Activated naive CD4-positive, alpha-beta T cell treated with anti-CD3 and anti-CD28 coated beads, Interleukin-2, amount 10 ng/mL, durations not matched to agents 7 days and 5 days (primary cell): ENCODE results near the gene UST.

ENCODE experiments used
- CTCF ChIA-PET: fragments of 350-600 bp; sonication (Branson Sonifier 250); formaldehyde crosslinking; loops from one replicate; lab custom pipeline; 2021; ENCODE audit warnings: antibody characterized with exemption; lab: Charles Lee
- DNase-seq: peaks from one replicate; pipeline ENCODE4 v3.0.0-alpha.2; 2020
- H3K27ac Mint-ChIP-seq: one replicate; pipeline ENCODE4 v1.8.0; 2021; ENCODE audit warnings: mild to moderate bottlenecking, moderate library complexity, mixed read lengths
- H3K27me3 Mint-ChIP-seq: one replicate; pipeline ENCODE4 v1.8.0; 2021; ENCODE audit warnings: mild to moderate bottlenecking, mixed read lengths
- H3K36me3 Mint-ChIP-seq: one replicate; pipeline ENCODE4 v1.8.0; 2021; ENCODE audit warnings: mixed read lengths
- H3K4me1 Mint-ChIP-seq: one replicate; pipeline ENCODE4 v1.8.0; 2021; ENCODE audit warnings: mixed read lengths
- H3K4me3 Mint-ChIP-seq: one replicate; pipeline ENCODE4 v1.8.0; 2021; ENCODE audit warnings: mild to moderate bottlenecking, moderate library complexity, mixed read lengths
- H3K9me3 Mint-ChIP-seq: one replicate; pipeline ENCODE4 v1.8.0; 2021; ENCODE audit warnings: mixed read lengths

Gene UST

DNA sequence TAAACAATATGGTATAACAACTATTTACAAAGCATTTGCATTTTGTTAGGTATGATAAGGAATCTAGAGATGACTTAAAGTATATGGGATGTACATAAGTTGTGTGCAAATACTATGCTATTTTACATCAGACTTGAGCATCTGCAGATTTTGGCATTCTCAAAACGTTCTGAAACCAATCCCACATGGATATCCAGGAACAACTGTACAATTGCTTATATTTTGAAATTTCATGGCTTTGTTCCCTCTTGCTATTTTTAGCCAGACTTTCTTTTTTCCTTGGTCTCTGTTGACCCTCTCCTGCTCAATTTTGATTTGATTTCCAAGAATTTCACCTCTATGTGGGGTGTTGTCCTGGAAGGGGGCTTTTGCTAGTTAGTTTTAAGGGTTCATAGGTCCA lies 32.9 kb upstream of the UST start:
- Mint-ChIP-seq H3K4me3 (no peak overlapping the region), H3K9me3 (no peaks in the 10 kb centered on the region), H3K36me3 (no peaks in the 10 kb centered on the region), H3K4me1 (no peaks in the 10 kb centered on the region), H3K27ac (no peak overlapping the region), H3K27me3 (peaks cover 15% of the 10 kb centered on the region)
- no peak for DNase-seq
- CTCF ChIA-PET, result no interaction called here

DNA sequence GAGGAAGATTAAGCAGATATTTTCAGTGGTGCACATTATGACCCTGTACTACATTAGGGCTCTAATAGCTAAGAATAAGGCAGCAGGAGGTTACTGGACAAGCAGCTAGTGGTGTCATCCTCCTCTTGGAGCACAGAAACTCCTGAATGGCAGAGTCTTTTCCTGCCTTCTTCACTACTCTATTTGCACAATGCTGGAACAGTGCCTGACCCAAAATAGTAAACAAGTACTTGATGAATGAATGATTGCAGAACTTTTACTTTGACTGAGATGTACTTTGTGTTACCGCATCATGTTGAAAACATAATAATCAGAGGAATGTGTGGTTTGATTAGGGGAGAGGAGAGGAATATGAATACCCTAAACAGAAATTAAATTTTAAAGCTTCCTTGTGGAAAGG lies 30.0 kb upstream of the UST start:
- peaks cover 14% of the 10 kb centered on the region for H3K27me3 Mint-ChIP-seq
- H3K4me1 Mint-ChIP-seq, result no peaks in the 10 kb centered on the region
- CTCF ChIA-PET, result no interaction called here
- H3K27ac Mint-ChIP-seq, result no peak overlapping the region
- DNase-seq, result no peak
- no peak overlapping the region for H3K4me3 Mint-ChIP-seq
- no peaks in the 10 kb centered on the region for H3K9me3 Mint-ChIP-seq
- H3K36me3 Mint-ChIP-seq, result no peaks in the 10 kb centered on the region

DNA sequence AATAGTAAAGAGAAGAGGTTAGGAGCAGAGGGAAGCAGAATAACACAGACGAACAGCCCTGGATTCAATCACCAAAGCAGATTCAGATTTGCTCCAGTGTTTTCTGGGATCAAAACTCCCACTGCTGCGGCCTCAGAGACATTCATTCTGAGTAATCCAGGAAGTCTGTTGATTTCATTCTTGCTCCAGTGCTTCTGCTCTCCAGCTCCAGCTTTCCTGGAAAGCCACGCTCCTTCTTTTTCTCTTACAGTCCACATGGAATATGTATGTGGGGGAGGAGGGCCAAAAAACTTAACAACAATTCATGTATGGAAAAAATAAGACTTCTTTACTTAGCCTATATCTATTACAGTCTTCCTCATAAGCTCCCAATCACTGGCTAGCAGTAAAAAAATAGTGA lies 26.4 kb upstream of the UST start:
- Mint-ChIP-seq H3K27me3 (peaks cover 23% of the 10 kb centered on the region), H3K4me1 (no peaks in the 10 kb centered on the region), H3K27ac (no peak overlapping the region), H3K4me3 (no peak overlapping the region), H3K9me3 (no peaks in the 10 kb centered on the region), H3K36me3 (no peaks in the 10 kb centered on the region)
- CTCF ChIA-PET, result no interaction called here
- no peak for DNase-seq

DNA sequence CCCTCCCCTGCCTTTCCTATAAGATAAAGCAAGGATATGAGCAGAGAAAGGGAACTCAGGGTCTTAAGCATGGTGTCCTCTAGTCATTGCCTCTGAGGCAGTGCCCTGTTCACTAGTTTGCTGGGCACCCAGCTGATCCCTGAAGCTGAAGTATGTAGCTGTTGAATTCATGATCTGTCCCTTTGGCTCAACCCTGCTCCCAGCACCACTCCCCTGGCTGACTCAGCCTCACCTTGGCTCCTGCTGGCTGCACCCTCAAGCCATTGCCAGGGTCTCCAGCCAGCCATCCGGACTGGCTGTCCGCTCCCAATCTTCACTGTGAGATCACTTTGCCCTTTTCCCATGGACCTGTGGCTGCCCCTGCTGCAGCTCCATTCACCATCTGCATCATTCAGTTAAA lies 25.9 kb upstream of the UST start:
- DNase-seq, result no peak
- Mint-ChIP-seq H3K36me3 (no peaks in the 10 kb centered on the region), H3K27ac (no peak overlapping the region), H3K27me3 (peaks cover 23% of the 10 kb centered on the region), H3K9me3 (no peaks in the 10 kb centered on the region), H3K4me1 (no peaks in the 10 kb centered on the region), H3K4me3 (no peak overlapping the region)
- CTCF ChIA-PET, result no interaction called here

DNA sequence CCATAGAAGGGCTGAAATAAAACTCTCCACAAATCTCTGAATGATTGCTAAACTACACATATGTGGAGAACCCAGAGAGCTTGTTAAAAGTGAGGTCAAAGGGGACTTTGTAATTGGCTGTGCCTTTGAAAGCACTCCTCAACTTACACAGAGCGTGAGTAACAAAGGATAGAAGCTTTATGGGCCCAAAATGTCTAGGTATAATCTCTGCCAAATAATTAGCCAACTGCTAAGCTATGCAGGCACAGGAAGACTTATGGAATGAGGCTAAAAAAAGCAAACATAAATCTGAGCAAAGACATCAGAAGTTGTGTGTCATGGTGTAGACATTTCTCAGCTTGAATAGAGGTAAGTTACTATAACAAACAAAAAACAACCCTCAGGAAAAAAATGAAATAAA lies 23.3 kb upstream of the UST start:
- no peak for DNase-seq
- H3K27ac Mint-ChIP-seq, result no peak overlapping the region
- no peaks in the 10 kb centered on the region for H3K4me1 Mint-ChIP-seq
- H3K27me3 Mint-ChIP-seq, result peaks cover 24% of the 10 kb centered on the region
- CTCF ChIA-PET, result no interaction called here
- no peaks in the 10 kb centered on the region for H3K9me3 Mint-ChIP-seq
- no peak overlapping the region for H3K4me3 Mint-ChIP-seq
- no peaks in the 10 kb centered on the region for H3K36me3 Mint-ChIP-seq

DNA sequence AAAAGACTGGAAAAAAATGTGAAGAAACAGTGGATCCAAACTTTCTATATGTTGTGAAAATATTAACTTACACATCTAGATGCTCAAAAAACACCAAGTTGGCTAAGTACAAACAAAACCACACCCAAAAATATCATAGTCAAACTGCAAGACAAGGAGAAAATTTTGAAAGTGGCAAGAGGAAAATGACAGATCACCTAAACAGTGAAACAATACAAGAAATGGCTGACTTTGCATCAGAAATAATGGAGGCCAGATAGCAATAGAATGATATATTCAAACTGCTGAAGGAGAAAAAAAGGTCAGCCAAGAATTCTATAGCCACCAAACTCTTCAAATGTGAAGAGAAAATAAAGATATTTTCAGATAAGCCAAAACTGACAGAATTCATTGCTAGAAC lies 22.4 kb upstream of the UST start:
- Mint-ChIP-seq H3K27ac (no peak overlapping the region), H3K4me1 (no peaks in the 10 kb centered on the region), H3K9me3 (no peaks in the 10 kb centered on the region), H3K36me3 (no peaks in the 10 kb centered on the region), H3K27me3 (peaks cover 24% of the 10 kb centered on the region), H3K4me3 (no peak overlapping the region)
- CTCF ChIA-PET, result no interaction called here
- no peak for DNase-seq

DNA sequence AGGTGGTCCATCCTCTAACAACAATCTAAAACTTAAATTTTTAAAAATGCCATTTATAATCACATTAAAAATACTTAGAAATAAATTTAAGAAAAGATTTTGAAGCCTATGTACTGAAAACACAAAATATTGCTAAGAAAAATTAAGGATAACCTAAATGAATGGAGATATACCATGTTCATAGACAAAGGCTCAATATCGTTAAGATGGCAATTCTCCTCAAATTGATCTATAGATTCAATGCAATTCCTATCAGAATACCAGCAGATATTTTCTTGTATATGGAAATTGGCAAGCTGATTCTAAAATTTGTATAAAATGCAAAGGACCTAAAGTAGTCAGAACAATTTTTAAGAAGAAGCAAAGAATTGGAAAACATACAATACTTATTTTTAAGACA lies 19.7 kb upstream of the UST start:
- Mint-ChIP-seq H3K27me3 (peaks cover 16% of the 10 kb centered on the region), H3K9me3 (no peaks in the 10 kb centered on the region), H3K4me1 (no peaks in the 10 kb centered on the region), H3K36me3 (no peaks in the 10 kb centered on the region), H3K27ac (no peak overlapping the region), H3K4me3 (no peak overlapping the region)
- CTCF ChIA-PET, result no interaction called here
- no peak for DNase-seq

DNA sequence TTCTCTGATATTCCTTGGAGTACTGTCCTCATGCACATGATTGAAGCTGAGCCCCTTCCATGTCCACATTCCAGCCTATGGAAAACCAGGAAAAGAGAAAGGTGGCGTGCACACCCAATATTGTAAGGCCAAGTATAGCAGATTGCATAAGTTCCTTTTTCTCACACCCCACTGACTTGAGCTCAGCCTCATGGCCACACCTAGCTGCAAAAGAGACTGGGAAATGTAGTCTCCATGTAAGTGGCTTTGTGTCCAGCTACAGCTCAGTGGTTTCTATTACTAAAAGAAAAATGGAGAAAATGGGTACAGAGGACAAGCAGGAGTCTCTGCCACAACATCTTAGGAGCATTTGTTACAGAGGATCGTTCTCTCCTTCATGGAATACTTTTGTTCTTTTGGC lies 10.8 kb upstream of the UST start:
- no peak for DNase-seq
- Mint-ChIP-seq H3K27ac (no peak overlapping the region), H3K36me3 (no peaks in the 10 kb centered on the region), H3K27me3 (peaks cover 7% of the 10 kb centered on the region), H3K9me3 (no peaks in the 10 kb centered on the region), H3K4me3 (no peak overlapping the region), H3K4me1 (no peaks in the 10 kb centered on the region)
- CTCF ChIA-PET, result no interaction called here

DNA sequence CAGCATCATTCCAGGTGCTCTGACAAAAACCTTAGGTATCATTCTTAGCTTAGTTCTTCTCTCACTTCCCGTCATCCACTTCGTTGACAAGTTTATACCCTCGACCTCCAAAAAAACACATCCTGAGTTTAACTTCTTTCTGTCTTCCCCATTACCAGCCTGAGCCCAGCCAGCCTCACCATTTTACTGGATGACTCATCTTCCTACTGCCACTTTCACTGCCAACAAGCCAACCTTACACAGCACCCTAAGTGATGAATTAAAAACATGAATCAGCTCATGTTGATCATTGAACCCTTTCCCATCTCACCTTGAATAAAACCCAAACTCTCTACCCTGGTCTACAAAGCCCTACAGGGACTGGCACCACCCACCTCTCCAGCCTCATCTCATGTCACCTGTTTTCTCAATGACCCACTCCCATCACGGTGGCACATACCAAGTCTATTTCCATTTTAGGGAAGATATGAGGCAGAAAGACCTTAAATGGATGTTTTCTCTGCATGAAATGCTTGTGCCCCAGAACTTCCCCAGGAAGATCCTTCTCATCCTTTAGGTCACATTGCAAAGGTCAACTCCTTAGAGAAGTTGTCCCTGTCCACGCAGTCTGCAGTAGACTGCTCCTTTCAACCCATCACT lies 9.9 kb upstream of the UST start:
- Mint-ChIP-seq H3K27ac (no peak overlapping the region), H3K4me3 (no peak overlapping the region), H3K4me1 (no peaks in the 10 kb centered on the region), H3K27me3 (peaks cover 11% of the 10 kb centered on the region), H3K9me3 (no peaks in the 10 kb centered on the region), H3K36me3 (no peaks in the 10 kb centered on the region)
- peak; percentile 25 for DNase-seq
- CTCF ChIA-PET, result no interaction called here

DNA sequence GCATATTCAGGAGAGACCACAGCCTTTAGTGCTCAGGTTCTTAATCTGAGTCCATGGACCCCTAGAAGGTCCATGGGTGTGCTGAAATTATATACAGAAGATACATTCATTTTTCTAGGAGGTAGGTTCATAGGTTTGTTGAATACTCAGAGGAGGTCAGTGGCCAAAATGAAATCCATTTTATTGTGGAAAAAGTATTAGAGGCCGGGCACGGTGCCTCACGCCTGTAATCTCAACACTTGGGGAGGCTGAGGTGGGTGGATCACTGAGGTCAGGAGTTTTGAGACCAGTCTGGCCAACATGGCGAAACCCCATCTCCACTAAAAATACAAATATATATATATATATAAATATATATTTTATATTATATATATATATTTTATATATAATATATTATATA lies 9.0 kb upstream of the UST start:
- Mint-ChIP-seq H3K9me3 (no peaks in the 10 kb centered on the region), H3K4me3 (no peak overlapping the region), H3K36me3 (no peaks in the 10 kb centered on the region), H3K27me3 (peaks cover 13% of the 10 kb centered on the region), H3K4me1 (no peaks in the 10 kb centered on the region), H3K27ac (no peak overlapping the region)
- CTCF ChIA-PET, result no interaction called here
- no peak for DNase-seq

DNA sequence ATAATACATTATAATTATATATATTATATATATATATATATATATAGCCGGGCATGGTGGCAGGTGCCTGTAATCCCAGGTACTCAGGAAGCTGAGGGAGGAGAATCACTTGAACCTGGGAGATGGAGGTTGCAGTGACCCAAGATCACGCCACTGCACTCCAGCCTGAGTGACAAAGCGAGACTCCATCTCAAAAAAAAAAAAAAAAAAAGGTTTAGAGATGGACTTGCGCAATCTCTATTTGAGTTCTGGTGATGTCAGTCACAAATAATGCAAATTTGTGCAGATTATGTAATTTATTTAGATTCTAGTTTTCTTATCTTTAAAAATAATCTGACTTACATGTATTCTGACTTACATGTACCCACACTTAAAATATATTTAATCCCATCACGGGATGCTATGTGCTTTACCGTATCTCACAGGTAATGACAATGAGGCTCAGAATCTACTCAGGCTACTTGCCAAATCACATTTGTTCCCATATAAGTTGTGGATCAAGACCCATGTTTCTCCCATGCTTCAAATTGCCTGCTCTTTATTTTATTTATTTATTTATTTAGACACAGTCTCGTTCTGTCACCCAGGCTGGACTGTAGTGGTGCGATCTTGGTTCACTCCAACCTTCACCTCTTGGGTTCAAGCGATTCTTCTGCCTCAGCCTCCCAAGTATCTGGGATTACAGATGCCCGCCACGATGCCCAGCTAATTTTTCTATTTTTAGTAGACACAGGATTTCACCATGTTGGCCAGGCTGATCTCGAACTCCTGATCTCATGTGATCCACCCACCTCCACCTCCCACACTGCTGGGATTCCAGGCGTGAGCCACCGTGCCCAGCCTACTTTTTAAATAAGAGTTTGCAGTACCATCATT lies 7.6 kb upstream of the UST start:
- Mint-ChIP-seq H3K36me3 (no peaks in the 10 kb centered on the region), H3K27me3 (peaks cover 24% of the 10 kb centered on the region), H3K9me3 (no peaks in the 10 kb centered on the region), H3K4me3 (no peak overlapping the region), H3K4me1 (no peaks in the 10 kb centered on the region), H3K27ac (no peak overlapping the region)
- CTCF ChIA-PET, result no interaction called here
- no peak for DNase-seq

DNA sequence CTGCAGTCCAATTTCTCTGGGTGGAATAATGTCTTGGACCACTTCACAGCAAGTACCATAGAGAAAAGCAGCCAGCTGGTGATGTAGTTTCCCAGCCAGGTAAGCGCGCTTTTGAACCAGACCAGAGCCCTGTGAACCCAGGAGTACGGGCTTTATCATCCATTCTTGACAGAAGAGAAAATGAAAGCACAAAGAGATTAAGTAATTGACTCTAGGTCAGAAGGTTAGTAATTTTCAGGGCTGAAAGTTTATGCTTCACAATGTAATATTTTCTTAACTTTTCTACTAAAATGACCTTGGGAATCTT lies 7.1 kb upstream of the UST start:
- CTCF ChIA-PET, result no interaction called here
- peak; percentile 41 for DNase-seq

DNA sequence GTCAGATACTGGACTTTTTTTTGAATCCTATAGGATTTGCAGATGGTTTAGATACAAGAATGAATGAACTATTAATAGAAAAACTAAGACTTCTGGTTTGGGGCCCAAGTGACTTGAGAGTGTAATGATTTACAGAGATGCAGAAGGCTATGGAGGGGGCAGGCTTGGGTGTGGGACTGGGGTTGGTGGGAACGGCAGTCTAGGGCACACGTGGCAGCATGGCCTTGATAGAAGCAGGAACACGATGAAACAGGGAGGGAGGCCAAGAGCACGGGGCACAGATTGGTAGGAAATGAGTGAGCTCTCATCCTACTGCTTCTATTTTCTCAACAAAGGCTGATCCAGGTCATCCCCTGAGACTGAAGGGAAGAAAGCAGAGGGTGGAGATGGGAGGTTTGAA lies 3.4 kb upstream of the UST start:
- Mint-ChIP-seq H3K9me3 (no peaks in the 10 kb centered on the region), H3K4me1 (peaks cover 16% of the 10 kb centered on the region), H3K36me3 (no peaks in the 10 kb centered on the region), H3K27me3 (peaks cover 63% of the 10 kb centered on the region), H3K4me3 (no peak overlapping the region), H3K27ac (no peak overlapping the region)
- DNase-seq, result no peak
- CTCF ChIA-PET, result no interaction called here

More for the DNA sequence above, 7.1 kb upstream of the UST start:
- H3K27ac Mint-ChIP-seq, result no peak overlapping the region
- no peak overlapping the region for H3K4me3 Mint-ChIP-seq
- peaks cover 29% of the 10 kb centered on the region for H3K27me3 Mint-ChIP-seq
- H3K4me1 Mint-ChIP-seq, result no peaks in the 10 kb centered on the region
- H3K9me3 Mint-ChIP-seq, result no peaks in the 10 kb centered on the region
- H3K36me3 Mint-ChIP-seq, result no peaks in the 10 kb centered on the region

DNA sequence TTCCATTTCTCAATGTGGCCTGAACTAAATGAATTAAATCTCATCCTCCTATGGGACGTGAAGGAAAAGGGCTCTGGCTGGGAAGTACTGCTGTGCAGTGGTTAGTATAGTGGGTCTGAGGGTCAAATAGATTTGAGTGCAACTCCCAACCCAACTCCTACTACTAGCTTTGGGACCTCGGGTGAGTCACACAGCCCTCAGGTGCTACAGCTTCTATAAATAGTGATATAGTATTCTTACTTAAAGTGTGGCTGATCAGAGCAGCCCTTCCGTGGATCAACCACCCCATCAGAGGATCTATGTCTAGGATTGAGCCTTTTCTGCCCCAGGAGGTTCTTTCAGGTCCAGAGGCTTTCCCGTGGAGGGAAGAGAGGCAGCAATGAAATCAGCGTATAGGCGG lies 904 bp upstream of the UST start:
- H3K9me3 Mint-ChIP-seq, result no peaks in the 10 kb centered on the region
- CTCF ChIA-PET, result interaction anchor here (1.2 to 1.4 kb wide), 2 partner anchors 13 to 201 kb away, joined by 4 read pairs; no protein-coding TSS in a partner anchor
- H3K27me3 Mint-ChIP-seq, result peaks cover 81% of the 10 kb centered on the region
- H3K4me3 Mint-ChIP-seq, result peak overlapping the region; percentile 82
- H3K36me3 Mint-ChIP-seq, result no peaks in the 10 kb centered on the region
- no peak for DNase-seq
- peaks cover 23% of the 10 kb centered on the region for H3K4me1 Mint-ChIP-seq
- H3K27ac Mint-ChIP-seq, result no peak overlapping the region

DNA sequence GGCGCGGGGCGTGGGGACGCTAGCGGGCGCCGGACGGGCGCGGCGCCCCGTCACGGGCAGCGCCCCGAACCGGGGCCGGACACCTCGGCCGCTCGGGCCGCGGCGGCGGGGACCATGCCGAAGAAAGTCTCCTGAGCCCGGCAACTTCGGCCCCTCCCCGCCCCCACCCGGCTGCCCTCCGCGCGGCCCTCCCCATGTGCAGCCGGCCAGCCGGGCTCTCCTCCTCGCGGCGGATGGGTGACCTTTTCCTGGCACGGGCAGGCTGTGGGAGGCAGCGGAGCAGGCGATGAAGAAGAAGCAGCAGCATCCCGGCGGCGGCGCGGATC lies 278 bp downstream of the UST start:
- CTCF ChIA-PET, result interaction anchor here (2.5 kb wide), 1 partner anchor 11 kb away, joined by 11 read pairs; no protein-coding TSS in a partner anchor
- Mint-ChIP-seq H3K27me3 (peaks cover 82% of the 10 kb centered on the region), H3K4me1 (peaks cover 23% of the 10 kb centered on the region), H3K36me3 (no peaks in the 10 kb centered on the region), H3K4me3 (peak overlapping the region; percentile 59), H3K9me3 (no peaks in the 10 kb centered on the region), H3K27ac (no peak overlapping the region)
- no peak for DNase-seq
